ENCODE data around the gene TAF1L.

- no peak for TF ChIP-seq CTCF (IDR thresholded peaks at IDR 0.05)
- TF ChIP-seq POLR2A (IDR thresholded peaks at IDR 0.05), result no peak
Observed at GRCh38 chr9:32590898-32591297, 44.6 kb downstream of the TAF1L start.

Measured in heart left ventricle (tissue), 13 donors.